ENCODE data around the gene ADRM1.

DNA sequence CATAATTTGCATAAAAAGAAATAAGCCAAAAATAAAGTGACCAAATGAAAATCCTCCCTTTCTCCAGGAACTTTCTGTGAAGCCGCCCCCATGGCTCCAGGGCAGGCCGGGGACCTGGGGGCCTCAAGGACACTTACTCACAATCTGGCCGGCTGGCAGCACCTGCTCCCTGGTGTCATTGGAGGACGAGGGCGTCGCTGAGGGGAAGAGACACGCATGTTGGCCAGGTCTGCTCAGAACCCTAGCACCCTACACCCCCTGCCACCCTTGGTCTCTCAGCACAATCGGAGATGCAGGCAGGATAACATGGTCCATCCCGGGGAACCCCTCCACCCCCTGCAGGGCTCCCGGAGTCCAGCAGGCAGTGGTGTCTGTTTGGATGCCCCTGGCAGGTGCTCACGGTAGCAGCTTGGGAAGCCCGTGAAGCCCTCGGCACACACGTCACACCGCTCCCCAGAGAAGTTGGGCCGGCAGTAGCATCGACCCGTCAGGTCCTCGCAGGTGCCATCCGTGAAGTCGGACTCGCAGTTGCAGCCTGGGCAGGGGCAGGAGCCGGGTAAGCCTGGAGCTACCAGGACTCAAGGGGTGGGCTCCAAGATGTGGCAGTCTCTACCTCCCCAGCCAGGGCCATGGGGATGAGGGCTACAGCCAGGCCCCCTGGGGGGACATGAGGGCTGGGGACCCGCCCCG is 43.0 kb downstream of the ADRM1 start:
- TF ChIP-seq, protein P1, sequence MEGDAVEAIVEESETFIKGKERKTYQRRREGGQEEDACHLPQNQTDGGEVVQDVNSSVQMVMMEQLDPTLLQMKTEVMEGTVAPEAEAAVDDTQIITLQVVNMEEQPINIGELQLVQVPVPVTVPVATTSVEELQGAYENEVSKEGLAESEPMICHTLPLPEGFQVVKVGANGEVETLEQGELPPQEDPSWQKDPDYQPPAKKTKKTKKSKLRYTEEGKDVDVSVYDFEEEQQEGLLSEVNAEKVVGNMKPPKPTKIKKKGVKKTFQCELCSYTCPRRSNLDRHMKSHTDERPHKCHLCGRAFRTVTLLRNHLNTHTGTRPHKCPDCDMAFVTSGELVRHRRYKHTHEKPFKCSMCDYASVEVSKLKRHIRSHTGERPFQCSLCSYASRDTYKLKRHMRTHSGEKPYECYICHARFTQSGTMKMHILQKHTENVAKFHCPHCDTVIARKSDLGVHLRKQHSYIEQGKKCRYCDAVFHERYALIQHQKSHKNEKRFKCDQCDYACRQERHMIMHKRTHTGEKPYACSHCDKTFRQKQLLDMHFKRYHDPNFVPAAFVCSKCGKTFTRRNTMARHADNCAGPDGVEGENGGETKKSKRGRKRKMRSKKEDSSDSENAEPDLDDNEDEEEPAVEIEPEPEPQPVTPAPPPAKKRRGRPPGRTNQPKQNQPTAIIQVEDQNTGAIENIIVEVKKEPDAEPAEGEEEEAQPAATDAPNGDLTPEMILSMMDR (IDR thresholded peaks at IDR 0.05; ENCODE audit: low read length): no peak
- no peak for TF ChIP-seq EZH2 (IDR thresholded peaks at IDR 0.05; ENCODE audit: borderline replicate concordance, low read length)
